GM13977 (cell line): ENCODE data around the gene MZT2A.
"Not testable (repeated sequence)": the region's sequence is repeated elsewhere in the genome, so short reads cannot be mapped to it uniquely, and the experiment has no call there.

Source experiments
- DNase-seq: peaks from one replicate; pipeline ENCODE4 v3.0.0; 2012; ENCODE audit warnings: low spot score
- in situ Hi-C: fragments of 300-500 bp; cut with MboI; formaldehyde crosslinking; loops from one replicate; pipeline ENCODE4 v1.12.0; 2022; ENCODE audit warnings: low sequenced_read_pairs, low pct_unique_long_range_greater_than_20kb, mixed read lengths, inconsistent platforms; ENCODE audit not compliant: unreplicated experiment
- TF ChIP-seq, protein P1 (sequence below): IDR thresholded peaks from 2 replicates; pipeline ENCODE4 v1.5.1; 2012; ENCODE audit warnings: mild to moderate bottlenecking, control low read depth; ENCODE audit not compliant: insufficient read depth; ENCODE audit errors: extremely low read depth, missing control alignments

Gene MZT2A

DNA sequence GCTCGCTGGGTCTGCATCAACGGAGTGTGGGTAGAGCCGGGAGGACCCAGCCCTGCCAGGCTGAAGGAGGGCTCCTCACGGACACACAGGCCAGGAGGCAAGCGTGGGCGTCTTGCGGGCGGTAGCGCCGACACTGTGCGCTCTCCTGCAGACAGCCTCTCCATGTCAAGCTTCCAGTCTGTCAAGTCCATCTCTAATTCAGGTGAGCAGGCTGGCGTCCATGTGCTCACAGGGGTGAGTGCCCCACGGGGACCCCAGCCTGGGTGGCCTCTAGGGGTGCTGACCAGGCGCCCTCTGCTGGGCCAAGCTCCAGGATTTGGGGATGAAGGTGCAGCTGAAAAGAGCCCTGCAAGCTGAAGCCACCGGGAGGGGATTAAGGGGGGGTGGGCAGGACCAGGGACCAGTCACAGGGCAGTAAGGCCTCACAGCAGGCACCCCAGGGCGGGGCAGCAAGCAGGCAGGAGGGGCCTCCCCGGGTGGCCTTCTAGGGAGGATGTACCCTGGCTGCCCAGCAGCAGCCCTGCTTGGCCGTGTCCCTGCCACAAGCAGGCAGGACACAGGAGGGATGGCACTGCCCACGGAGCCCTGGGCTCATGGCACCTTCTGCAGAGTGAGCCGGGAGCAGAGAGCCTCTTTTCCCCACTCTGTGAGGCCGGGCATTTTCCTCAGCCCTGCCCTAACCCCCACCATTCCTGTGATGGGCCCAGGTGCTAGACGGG, 38.6 kb upstream of the MZT2A start:
- TF ChIP-seq, protein P1, sequence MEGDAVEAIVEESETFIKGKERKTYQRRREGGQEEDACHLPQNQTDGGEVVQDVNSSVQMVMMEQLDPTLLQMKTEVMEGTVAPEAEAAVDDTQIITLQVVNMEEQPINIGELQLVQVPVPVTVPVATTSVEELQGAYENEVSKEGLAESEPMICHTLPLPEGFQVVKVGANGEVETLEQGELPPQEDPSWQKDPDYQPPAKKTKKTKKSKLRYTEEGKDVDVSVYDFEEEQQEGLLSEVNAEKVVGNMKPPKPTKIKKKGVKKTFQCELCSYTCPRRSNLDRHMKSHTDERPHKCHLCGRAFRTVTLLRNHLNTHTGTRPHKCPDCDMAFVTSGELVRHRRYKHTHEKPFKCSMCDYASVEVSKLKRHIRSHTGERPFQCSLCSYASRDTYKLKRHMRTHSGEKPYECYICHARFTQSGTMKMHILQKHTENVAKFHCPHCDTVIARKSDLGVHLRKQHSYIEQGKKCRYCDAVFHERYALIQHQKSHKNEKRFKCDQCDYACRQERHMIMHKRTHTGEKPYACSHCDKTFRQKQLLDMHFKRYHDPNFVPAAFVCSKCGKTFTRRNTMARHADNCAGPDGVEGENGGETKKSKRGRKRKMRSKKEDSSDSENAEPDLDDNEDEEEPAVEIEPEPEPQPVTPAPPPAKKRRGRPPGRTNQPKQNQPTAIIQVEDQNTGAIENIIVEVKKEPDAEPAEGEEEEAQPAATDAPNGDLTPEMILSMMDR = peak; percentile 21
- DNase-seq, in situ Hi-C loops: not testable (repeated sequence)

DNA sequence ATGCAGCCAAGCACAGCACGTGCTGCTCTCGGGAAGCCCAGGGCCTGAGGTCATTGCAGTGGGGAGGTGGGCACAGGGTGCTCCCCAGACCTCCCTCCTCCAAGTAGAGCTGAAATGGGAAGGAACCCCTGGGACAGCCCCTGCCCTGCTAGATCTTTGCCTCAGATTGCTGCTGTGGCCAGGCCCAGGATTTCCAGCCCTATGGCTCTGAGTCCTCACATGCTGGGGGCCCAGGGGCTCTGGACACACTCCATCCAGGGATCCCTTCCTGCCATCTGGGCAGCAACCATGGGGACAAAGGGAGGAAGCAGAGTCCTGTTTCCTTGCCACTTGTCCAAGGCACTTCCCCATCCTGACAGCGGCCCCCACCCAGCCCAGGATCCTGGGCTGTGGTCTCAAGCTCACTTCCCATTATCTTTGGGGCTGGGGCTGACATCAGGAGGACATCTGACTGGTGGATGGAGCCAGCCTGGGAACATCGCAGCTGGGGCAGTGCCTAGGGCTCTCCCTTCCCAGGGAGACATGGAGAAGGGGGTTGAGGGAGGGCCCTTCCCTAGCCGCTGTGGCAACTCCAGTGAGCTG, 37.8 kb upstream of the MZT2A start:
- DNase-seq, in situ Hi-C loops: not testable (repeated sequence)

DNA sequence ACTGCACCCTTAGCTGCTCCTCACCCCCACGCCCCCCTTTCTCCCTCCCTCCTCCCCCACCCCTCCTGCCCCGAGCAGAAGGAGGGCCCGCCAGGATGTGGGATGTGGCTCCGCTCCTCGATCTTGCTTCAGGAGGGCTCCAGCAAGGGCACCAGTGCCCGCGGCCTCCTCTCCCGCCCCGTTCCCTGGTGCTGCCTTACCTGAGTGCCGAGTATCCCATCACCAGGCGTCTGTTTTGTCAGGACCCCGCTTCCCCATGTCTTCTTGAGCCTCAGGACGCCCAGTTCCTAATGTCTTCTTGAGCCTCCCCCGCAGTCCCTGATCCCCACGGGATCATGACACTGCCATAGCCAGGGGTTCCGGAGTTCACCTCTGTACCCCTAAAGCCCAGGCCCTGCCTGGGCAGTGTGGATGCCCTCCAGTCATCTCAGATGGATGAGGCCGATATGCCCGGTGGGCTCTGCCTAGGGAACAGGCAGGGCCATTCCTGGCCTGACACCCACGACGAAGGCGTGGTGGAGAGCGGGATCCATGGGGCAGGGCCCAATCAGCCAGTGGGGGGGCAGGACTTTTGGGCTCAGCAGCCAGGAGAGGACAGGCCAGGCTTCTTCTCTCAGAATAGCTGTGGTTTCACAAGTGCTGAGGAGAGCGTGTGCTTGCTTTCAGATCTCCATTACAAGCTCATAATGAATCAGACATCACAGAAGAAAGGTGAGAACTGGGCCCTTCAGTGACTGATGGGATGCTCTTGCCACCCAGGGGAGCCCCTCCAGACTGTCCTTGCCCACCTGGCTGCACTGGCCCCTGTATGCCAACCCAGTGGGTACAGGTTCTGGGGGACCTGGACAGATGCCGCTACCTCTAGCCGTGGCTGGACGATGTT, 37.0 kb upstream of the MZT2A start:
- DNase-seq, in situ Hi-C loops: not testable (repeated sequence)

DNA sequence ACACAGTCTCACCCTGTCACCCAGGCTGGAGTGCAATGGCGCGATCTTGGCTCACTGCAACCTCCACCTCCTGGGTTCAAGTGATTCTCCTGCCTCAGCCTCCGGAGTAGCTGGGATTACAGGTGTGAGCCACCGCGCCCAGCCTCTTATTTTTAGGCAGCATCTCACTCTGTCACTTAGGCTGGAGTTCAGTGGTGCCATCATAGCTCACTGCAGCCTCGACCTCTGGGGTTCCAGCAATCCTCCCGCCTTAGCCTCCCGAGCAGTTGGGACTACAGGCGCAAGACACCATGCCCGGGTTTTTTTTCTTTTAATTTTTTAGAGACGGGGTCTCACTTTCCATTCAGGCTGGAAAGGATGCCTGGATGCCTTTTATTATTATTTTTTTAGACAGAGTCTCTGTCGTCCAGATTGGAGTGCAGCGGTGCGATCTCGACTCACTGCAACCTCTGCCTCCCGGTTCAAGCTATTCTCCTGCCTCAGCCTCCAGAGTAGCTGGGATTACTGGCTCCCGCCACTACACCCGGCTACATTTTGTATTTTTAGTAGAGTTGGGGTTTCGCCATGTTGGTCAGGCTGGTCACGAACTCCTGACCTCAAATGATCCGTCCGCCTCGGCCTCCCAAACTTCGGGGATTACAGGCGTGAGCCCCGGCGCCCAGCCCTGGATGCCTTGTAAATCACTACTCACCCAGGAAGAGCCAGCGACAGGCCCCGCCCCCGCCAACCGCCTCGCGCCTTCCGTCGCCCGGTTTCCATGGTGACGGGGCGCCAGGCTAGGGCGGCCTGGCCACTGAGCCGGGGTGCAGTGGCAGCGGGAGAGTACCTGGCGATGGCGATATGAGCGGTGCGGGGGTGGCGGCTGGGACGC, 35.2 kb upstream of the MZT2A start, which contains the start of gene CCDC74A:
Gene CCDC74A (plus strand): TSS at position 758 of the 871 bp plus-strand sequence. CDS start 83 bp downstream, at position 841.
- DNase-seq, in situ Hi-C loops: not testable (repeated sequence)

DNA sequence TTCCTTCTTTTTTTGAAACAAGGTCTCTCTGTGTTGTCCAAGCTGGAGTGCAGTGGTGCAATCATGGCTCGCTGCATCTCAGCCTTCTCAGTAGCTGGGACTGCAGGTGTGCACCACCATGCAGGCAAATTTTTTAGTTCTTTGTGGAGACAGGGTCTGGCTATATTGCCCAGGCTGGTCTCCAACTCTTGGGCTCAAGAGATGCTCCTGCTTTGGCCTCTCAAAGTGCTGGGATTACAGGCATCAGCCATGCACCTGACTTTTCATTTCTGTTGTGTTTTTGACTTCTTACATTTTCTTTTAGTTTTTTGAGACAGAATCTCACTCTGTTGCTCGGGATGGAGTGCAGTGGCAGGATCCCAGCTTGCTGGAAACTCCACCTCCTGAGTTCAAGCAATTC, 33.1 kb upstream of the MZT2A start:
- DNase-seq, in situ Hi-C loops: not testable (repeated sequence)

DNA sequence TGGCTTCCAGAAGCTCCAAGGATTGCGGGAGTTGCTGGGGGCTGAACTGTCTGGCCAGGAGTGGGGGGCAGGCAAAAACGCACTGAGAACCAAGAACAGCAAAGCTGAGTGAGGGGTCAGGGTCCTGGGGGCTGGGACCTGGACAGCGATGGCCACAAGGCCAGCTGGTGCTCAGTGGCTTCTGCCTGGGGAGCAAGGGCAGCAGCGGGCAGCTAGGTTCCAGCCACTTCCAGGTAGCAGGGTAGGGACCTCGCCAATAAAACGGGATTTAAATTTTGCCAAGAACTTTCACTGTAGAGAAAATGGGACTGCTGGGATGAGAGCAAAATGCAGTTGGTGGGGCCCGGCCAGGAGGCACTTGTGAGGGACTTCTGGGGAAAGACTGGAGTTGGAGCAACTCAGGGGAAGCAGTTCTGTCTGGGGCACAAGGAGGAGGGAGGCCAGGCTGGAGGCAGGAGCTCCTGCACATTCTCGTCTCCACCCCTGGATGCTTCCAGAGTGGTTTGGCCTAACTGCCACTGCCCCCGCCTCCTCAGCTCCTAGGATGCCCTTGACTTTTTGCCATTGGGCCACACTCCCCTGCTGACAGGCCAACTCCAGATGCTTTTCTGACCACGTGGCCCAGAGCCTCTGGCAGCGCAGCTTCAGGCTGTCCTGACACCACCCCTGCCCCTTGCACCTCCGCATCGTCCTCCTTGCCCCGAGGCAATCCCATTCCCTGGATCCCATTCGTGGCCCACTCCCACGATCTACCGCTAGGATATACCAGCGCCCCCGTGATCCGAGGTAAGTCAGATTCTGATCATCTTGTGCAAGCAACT, 30.0 kb upstream of the MZT2A start:
- in situ Hi-C loops = no loop called here
- TF ChIP-seq, protein P1 = no peak
- no peak for DNase-seq

DNA sequence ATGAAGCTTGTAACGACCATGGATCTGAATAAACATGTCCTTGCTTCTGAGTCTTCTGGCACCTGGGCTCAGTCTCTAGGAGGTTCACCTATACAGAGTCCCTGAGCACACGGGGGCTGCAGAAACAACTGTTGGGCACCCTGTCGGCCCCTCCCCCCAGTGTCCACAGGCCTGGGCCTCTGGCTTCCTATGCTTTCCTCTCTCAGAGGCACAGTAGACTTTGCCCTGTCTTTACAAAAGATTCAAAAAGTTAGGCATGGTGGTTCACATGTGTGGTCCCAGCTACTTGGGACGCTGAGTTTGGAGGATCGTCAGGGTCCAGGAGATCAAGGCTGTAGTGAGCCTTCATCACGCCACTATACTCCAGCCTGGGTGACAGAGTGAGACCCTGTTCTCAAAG, 29.3 kb upstream of the MZT2A start:
- in situ Hi-C loops, DNase-seq: not testable (repeated sequence)

DNA sequence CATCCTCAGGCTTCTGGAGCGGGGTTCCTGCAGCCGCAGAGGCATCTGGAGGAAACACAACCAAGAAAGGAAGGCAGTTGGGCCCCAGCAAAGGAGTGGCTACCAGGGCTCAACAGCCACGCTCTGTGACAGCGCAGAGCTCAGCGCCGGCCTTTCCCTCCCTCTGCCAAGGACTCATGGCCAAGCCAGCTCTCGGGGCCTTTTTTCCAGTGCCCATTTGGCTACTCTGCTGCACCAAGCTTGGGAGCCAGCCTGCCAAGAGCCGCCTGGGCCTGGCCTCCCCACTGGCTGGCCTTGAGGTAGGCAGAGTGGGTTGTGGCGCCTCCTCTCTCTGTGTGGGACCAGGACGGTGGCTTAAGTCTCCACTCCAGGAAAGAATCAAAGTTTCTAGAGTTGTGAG, 28.3 kb upstream of the MZT2A start:
- no peak for DNase-seq
- TF ChIP-seq, protein P1 = no peak
- in situ Hi-C loops = no loop called here

DNA sequence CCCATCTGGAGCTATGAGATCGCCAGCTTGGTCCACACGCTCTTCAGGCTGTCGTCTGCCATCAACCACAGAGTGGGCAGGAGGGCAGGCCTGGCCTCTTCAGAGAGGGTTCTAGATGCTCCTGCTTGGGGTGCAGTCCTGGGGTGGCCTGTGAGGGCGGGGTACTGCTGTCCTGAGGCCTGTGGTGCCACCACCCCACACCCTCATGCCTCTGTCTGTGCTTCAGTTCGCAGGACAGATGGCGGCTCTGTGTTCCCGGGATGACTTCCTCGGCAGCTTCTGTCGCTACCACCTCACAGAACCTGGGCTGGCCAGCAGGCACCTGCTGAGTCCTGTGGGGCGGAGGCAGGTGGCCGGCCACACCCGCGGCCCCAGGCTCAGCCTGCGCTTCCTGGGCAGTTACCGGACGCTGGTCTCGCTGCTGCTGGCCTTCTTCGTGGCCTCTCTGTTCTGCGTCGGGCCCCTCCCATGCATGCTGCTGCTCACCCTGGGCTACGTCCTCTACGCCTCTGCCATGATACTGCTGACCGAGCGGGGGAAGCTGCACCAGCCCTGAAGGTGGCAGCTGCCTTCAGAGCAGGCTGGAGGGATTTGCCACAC, 27.8 kb upstream of the MZT2A start:
- DNase-seq, in situ Hi-C loops: not testable (repeated sequence)
